Posterior vena cava (tissue), 2 donors: ENCODE measurements around the gene MYT1. TPM values are rescaled to one million over a fixed set of nuclear protein-coding genes. Genes with fewer than 3 reads are reported as not detected.
"Not testable (repeated sequence)": the region's sequence is repeated elsewhere in the genome, so short reads cannot be mapped to it uniquely, and the experiment has no call there.

Experiments
- DNase-seq: peaks from one replicate; pipeline ENCODE4 v3.0.0-alpha.2; 2020; ENCODE audit warnings: low spot score
- intact Hi-C, 2 donors: fragments of 100-400 bp; cut with DNase I; formaldehyde crosslinking; loops; one replicate each; pipeline versions ENCODE4 v1.14.1 to v1.14.2; 2022 to 2023
- long read RNA-seq, 2 donors: library from polyadenylated mRNA; unstranded; transcript quantifications; one replicate each; pipeline ENCODE4 v2.0.0, GENCODE V29; 2020 to 2021
- total RNA-seq, 2 donors: library from RNA; stranded (reverse); fragmentation: NEBNext Ultra II Directional; extraction: Animal tissue kit (Norgen Biotek cat#: 25700); gene quantifications; one replicate each; pipeline ENCODE4 v1.2.1, GENCODE V29; 2021
- donor health status: DM: yes; HTN: yes; CAD: no.
- donor health status: DM: yes; HTN: yes; CAD: no.

The MYT1 gene
- total RNA-seq = not detected
- long read RNA-seq, donor 1 = 0 reads
- long read RNA-seq, donor 2 = 0 reads

DNA sequence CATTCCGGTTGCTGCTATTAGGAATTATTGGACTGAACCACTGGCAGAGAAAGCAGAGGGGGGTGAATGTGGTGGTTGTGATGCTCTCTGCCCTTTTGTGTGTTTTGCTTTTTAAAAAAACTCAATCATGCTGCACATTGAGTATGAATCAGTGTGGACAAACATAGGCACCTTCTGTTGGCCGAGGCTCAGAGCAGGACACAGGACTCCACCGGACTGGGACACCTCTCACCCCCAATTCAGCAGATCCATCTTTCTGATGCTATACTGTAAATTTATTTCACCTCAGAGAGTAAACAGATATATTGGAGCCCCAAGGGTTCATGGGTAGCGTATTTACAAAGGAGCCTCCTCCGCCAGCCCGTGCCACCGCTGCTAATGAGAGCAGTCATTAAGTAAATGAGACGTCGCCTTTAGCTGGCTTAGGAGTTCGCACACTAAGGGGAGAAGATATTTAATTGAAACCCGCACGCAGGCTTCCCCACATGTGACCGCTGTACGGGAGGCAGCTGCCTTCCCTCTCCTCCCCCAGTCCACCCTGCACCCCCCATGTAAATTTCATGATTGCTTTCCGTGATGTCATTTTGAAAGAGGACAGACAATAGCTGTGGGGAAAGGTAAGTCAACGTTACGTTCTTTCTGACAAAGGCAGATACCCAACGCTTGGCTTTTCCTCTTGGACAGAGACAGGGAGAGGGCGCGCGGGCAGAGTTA lies at the start of gene MYT1:
MYT1 (plus strand) TSS at position 330 of the 714 bp plus-strand sequence. CDS start 34,410 bp downstream, outside the sequence.
- intact Hi-C loops = no loop called here
- no peak for DNase-seq

DNA sequence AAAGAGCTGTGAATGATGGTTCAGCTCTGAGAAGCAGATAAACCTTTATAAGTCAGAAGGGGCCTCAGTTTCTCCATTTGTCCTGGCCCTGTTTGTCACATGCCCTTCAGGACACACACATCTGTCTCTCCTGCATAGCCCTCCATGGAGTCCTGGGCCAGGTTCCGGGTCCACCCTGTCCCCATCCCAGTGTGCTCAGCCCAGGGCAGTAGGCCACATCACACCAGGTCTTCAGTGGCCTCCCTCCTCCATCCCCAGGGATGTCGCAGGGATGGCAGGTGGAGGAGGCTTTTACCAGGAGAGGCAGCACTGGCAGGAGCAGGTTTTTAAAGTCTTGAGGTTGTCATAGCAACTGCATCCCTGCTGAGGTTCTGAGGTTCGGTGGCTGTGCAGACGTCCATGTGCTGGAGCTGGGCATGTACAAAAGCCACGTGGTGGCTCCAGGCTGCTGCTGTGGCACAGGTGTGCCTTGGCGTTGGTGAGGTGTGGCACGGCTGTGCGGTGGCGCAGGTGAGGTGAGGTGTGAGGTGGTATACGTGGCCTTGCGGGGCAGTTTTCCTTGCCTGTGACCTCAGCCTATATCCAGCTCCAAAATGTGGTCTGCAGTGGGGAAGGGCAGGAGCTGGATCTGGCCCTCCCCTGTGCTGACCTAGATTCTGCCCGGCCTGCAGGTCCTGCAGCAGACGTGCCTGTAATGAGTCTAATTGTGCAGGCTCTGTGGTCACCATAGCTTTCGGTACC lies 48.9 kb upstream of the MYT1 start:
- DNase-seq = peak; percentile 66
- intact Hi-C loops = loop anchor here in 1 of 2 donors (10.0 kb wide), 1 partner anchor 81 kb away; the partner anchor contains the start of gene C20orf204

DNA sequence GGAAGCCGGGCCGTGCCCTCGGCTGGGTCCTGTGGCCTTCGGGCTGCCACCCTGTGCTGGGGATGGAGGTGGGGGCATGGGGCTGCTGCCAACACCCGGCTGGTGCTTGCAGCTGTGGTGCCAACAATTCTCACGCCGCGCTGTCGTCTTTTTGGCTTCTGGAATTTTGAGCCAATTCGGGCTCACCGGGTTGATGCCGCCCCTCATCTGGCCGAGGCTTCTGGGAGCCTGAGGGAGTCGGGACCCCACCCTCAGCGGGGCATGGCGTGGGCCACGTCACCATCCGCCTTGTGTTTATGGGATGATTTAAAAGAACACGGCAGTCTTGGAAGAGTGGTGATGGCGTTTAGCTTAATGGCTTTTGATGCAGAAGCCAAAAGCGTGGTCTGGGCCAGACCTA lies 48.2 kb upstream of the MYT1 start:
- intact Hi-C loops = loop anchor here in 1 of 2 donors (10.0 kb wide), 1 partner anchor 81 kb away; the partner anchor contains the start of gene C20orf204
- peak; percentile 74 for DNase-seq

DNA sequence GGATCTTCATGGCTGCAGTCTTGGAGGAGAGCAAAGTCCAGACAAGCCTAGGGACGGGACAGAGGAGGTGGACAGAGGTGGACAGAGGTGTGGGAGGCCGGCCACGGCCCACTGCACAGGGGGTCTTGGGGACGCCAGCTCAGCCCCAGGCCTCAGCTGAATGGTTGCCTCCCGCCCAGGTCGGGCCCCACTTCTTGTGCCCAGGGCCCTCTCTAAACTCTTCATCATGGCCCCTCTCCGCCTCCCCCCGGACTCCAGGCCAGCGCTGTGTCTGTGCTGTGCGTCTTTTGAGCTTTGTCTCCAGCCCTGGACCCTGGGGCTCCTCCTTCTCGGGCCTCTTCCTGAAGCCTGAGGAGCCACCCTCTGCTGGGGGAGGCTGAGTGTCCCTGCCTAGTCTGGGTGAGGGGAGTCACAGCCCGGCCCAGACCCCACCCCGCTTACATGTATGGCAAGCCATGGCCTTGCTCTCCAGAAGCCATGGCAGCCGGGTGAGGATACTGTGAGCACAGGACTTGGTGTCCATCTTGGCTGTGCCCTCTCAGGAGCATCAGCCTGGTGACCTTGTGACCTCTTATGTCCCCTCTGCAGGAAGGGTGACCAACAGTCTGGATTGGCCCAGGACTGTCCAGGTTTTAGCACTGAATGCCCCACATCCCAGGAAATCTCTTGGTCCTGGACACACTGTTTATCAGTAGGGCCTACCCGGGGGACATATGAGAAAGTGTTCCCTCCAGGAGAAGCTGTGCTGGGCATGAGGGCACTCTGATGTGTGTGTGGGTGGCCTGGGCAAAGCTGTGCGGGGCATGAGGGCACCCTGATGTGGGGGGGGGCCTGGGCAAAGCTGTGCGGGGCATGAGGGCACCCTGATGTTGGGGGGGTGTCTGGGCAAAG lies 47.5 kb upstream of the MYT1 start:
- DNase-seq = peak; percentile 74
- intact Hi-C loops = loop anchor here in 1 of 2 donors (10.0 kb wide), 1 partner anchor 82 kb away; the partner anchor contains the start of gene C20orf204

DNA sequence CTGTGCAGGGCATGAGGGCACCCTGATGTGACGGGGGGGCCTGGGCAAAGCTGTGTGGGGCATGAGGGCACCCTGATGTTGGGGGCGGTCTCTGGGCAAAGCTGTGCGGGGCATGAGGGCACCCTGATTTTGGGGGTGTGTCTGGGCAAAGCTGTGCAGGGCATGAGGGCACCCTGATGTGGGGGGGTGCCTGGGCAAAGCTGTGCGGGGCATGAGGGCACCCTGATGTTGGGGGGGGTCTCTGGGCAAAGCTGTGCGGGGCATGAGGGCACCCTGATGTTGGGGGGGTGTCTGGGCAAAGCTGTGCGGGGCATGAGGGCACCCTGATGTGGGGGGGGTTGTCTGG lies 46.8 kb upstream of the MYT1 start:
- intact Hi-C loops = loop anchor here in 1 of 2 donors (10.0 kb wide), 1 partner anchor 83 kb away; the partner anchor contains the start of gene C20orf204
- DNase-seq = not testable (repeated sequence)

DNA sequence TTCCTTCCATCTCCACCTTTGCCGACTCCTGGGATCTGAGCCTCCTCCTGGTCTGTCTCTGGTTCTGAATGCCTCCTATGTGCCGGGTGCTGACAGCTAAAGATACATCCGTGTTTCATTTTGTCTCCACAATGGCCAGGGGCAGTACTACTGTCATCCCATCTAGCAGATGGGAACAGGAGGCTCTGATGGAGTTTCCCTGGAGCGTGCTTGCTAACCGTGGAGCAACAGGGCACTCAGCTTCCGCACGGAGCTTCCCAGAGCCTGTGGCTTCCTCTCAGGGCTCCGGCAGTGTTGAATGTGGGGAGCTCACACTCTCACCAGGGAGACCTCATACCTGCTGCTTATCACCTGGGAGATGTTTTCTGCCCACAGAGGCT lies 45.0 kb upstream of the MYT1 start:
- intact Hi-C loops = loop anchor here in 1 of 2 donors (10.0 kb wide), 1 partner anchor 84 kb away; the partner anchor contains the start of gene C20orf204
- DNase-seq = no peak

DNA sequence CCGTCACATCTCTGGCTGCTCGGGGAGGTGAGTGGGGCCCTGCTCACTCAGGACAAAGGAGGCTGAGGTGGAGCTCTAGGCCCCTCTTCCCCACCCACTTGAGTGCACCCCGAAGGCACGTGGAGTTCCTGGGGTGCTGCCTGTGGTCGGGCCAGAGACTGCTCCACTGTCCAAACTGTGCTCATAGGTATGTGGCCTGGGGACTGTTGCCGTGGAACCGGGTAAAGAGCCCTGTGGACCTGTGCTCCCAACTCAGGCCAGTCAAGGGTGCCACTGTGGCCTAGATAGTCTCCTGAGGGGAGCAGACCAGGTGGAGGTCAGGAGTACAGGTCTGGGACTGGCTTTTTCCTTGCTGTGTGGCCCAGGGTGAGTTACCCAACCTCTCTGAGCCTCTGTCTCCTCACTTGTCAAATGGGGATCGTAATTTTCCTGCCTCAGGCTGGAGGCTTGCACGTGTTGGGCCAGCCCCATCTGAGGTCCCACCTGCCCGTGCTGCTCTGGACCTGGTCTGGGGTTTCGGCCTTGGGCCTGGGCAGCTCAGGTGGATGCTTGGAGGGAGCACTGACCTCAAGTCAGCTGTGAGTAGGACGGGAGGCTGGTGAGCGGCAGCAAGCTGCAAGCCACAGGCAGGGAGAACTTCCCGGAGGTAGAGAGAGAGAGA lies 44.4 kb upstream of the MYT1 start:
- intact Hi-C loops = loop anchor here (5.0 to 10.0 kb wide), 2 partner anchors 83 to 85 kb away; partner anchors contain the start of gene C20orf204 (in 2 of the 2)
- peak; percentile 66 for DNase-seq

DNA sequence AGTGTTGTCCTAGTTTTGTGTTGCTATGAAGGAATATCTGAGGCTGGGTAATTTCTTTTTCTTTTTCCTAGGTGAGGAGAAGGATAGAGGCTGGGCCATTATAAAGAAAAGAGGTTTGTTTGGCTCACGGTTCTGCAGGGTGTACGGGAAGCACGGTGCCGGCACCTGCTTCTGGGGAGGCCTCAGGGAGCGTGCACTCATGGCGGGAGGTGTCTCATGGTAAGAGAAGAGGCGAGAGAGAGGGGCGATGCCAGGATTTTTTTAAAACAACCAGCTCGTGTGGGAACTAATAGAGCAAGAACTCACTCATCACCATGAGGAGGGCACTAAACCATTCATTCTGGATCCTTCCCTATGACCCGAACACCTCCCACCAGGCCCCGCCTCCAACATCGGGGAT lies 42.7 kb upstream of the MYT1 start:
- DNase-seq = peak; percentile 29
- intact Hi-C loops = loop anchor here in 1 of 2 donors (5.0 kb wide), 1 partner anchor 84 kb away; the partner anchor contains the start of gene C20orf204

DNA sequence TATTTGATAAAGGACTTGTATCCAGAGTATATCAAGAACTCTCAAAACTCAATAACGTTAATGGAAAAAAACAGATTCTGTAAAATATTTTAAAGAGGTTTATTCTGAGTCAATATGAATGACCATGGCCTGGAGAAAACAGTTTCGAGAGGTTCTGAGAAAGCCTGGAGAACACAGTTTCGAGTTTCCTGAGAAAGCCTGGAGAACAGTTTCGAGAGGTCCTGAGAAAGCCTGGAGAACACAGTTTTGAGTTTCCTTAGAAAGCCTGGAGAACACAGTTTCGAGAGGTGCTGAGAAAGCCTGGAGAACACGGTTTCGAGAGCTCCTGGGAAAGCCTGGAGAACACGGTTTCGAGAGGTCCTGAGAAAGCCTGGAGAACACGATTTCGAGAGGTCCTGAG lies 41.3 kb upstream of the MYT1 start:
- not testable (repeated sequence) for DNase-seq
- intact Hi-C loops = loop anchor here in 1 of 2 donors (5.0 kb wide), 1 partner anchor 86 kb away; the partner anchor contains the start of gene C20orf204

DNA sequence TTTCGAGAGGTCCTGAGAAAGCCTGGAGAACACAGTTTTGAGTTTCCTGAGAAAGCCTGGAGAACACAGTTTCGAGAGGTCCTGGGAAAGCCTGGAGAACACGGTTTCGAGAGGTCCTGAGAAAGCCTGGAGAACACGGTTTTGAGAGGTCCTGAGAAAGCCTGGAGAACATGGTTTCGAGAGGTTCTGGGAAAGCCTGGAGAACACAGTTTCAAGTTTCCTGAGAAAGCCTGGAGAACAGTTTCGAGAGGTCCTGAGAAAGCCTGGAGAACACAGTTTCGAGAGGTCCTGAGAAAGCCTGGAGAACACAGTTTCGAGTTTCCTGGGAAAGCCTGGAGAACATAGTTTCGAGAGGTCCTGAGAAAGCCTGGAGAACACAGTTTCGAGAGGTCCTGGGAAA lies 40.7 kb upstream of the MYT1 start:
- DNase-seq = peak; percentile 2
- intact Hi-C loops = loop anchor here in 1 of 2 donors (5.0 kb wide), 1 partner anchor 86 kb away; the partner anchor contains the start of gene C20orf204

DNA sequence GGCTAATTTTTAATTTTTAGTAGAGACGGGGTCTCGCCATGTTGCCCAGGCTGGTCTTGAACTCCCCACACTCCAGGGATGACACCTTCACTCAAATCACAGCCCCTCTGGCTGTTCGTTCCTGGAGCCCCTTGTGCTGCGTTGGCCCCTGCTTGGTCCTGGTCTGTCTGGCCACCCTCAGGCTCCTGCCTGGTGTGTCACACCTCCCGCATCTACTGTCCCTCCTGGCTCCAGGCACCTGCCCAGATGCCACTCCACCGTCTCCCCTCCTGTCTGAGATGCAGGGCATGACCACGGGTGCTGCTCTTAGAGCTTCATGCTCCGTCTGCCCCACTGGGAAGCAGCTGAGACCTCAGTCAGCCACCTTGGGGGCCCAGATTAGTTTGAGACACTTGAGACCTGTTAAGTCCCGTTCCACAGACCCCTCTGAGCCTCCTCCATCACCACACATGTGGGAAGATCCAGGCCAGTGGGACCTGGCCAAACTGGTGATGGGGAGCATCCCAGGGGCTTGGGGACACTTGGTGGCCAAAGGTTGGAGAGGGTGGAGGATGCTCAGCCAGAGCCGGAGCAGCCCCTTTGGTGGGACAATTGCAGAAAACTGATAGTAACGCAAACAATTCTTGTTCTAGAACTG lies 35.0 kb upstream of the MYT1 start:
- DNase-seq = peak; percentile 61

DNA sequence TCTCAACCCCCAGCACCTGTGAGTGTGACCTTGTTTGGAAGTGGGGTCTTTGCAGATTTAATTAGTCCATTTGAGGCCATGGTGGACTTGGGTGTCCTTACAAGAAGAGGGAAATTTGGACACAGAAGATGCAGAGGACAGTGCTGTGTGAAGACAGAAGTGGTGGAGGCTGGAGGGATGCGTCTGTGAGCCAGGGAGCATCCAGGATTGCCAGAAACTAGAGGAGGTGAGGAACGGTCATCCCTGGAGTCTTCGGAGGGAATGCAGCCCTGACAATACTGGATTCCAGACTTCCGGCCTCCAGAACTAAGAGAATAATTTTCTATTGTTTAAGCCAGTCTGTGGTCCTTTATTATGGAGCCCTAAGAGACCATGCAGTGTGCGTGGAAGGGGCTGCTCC lies 34.0 kb upstream of the MYT1 start:
- intact Hi-C loops = no loop called here

More for the DNA sequence above, 35.0 kb upstream of the MYT1 start:
- intact Hi-C loops = no loop called here

DNA sequence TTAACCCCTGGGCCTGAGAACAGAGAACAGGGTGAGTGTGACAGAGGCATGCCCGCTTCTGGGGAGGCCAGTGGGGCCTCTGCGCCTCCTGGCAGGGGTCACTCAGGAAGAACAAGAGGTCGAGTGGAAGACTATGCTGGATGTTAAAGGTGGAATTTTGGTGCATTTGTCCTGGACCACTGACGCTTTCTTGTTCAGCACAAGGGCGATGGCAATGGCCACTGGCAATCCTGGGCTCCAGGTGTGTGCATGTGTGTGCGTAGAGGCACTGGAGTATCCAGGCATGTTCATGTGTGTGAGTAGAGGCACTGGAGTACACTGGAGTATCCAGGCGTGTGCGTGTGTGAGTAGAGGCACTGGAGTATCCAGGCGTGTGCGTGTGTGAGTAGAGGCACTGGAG lies 33.4 kb upstream of the MYT1 start:
- DNase-seq = peak; percentile 36
- intact Hi-C loops = no loop called here

More for the DNA sequence above, 34.0 kb upstream of the MYT1 start:
- DNase-seq = no peak

DNA sequence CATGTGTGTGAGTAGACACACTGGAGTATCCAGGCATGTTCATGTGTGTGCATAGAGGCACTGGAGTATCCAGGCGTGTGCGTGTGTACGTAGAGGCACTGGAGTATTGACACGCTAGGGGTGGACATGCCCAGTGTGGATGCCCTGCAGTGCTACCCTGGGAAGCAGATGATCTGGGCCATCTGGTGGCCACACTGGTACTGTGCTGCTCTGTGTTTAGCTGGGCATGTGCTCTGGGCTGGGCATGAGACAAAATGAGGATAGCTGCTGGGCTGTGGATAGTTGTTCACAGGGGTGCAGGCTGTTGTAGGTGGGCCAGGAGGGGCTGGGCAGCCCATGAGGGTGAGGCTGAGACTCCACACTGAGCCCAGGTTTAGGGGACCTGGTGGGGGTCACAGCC lies 32.8 kb upstream of the MYT1 start:
- peak; percentile 64 for DNase-seq
- intact Hi-C loops = no loop called here

DNA sequence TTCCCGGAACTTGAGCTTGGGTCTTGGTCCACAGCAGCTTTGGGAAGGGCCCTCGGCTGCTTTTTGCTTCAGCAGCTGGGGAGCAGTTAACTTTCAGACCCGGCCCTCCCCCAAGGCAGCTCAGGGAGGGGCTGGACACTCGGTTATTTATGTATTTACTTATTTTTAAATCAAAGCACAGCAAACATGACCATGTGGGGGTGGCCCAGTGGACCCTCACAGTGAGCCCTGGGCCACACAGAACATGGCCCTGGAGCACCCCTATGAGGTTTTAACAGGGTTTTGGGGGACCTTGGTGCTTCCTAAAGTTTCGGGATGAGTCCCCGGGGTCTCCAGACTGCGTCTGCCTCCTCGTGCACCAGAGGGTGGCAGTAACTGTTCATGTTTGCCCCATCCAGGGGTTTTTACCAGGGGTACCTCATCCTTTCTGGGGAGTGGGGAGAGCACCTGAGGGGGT lies 30.3 kb upstream of the MYT1 start:
- intact Hi-C loops = no loop called here
- peak; percentile 40 for DNase-seq

DNA sequence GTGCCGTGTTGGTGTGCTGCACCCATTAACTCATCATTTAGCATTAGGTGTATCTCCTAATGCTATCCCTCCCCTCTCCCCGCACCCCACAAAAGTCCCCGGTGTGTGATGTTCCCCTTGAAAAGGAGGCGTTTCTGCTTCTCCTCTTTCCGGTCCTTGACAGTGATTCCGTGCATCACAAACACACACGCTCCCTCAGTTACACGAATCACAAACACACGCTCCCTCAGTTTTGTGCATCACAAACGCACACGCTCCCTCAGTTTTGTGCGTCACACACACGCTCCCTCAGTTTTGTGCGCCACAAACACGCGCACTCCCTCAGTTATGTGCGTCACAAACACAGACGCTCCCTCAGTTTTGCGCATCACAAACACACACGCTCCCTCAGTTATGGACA lies 29.5 kb upstream of the MYT1 start:
- intact Hi-C loops = not testable (repeated sequence)
- peak; percentile 9 for DNase-seq

DNA sequence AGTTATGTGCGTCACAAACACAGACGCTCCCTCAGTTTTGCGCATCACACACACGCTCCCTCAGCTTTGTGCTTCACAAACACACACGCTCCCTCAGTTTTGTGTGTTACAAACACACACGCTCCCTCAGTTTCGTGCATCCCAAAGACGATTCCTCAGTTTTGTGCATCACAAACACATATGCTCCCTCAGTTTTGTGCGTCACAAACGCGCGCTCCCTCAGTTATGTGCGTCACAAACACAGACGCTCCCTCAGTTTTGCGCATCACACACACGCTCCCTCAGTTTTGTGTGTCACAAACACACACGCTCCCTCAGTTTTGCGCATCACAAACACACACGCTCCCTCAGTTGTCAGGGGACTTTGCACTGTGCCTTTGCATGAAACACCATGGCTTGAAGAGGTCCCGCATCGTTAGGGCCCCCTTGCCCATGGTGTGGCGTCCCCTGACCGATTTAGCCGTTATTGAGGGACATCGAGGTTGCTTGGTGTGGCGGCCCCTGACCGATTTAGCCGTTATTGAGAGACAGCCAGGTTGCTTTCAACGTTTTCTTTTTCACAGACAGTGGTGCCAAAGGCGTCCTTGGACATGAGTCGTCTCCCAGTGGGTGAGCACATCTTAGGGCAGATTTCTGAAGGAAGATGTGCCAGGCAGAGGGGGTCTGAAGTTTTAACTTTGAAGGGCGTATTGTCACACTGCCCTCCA lies 28.1 kb upstream of the MYT1 start:
- intact Hi-C loops = no loop called here
- DNase-seq = peak; percentile 30
